ENCODE results near the gene ZDHHC3.

DNA sequence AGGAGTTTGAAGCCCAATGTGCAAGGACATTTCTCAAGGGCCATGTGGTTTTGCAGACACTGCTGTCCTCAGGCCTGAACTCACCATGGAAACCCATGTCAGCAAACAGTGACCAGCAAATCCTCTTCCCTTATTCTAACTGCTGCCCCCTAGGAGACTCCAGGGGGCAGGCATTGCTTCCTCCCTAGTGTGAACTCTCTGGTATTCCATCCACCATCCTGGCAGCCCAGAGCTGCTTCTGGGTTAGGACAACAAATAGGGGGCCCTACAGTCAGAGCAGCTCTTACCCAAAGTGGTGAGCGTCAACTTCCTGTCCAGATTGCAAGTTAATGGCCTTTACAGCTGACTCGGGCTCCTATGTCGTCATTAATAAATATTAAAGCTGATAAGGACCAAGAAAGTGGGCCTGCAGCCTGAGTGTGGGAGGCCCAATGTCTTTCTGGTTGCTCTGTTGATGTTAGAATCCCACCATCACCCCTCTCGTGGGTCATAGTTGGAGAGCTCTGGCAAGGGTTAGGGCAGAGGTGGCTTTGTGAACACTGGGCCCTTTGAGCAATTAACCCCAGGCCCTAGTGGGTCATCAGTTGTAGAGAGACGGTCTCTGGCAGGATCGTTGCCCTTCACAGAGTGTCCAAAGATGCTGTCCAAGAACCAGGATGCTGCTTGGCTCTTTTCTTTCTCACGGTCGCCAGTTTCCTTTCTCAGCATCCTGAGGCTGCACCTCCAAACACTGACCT is 60.1 kb downstream of the ZDHHC3 start:
- TF ChIP-seq JUND (IDR thresholded peaks at IDR 0.05) (no peak), EGR1 (IDR thresholded peaks at IDR 0.05; ENCODE audit: low read depth in 2 of 2) (no peak), MAX (IDR thresholded peaks at IDR 0.05) (no peak), CTCF (IDR thresholded peaks at IDR 0.05; ENCODE audit: low read depth, low read length, missing input control) (no peak), GABPA (IDR thresholded peaks at IDR 0.05 in 1 of 2, conservative IDR thresholded peaks at IDR 0.05 in 1 of 2) (no peak), REST (IDR thresholded peaks at IDR 0.05) (no peak), ZBTB33 (IDR thresholded peaks at IDR 0.05) (no peak), FOXA1 (IDR thresholded peaks at IDR 0.05) (no peak)

Data from liver (tissue), 3 donors.